ENCODE data around the gene KLK1. TPM values are rescaled to one million over a fixed set of nuclear protein-coding genes. Genes with fewer than 3 reads are reported as not detected.
"Not testable (repeated sequence)": the region's sequence is repeated elsewhere in the genome, so short reads cannot be mapped to it uniquely, and the experiment has no call there.

Gene KLK1
- total RNA-seq, 1 experiment from 2014 or later, result not detected

GRCh38 chr19:50770164-50770563, 53.4 kb downstream of the KLK1 start, which contains the start of gene GPR32:
Gene GPR32, plus strand, starts transcription at chr19:50770464. Its CDS starts 137 bp downstream, at chr19:50770601.
- DNase-seq (ENCODE audit: low read depth), result not testable (repeated sequence)

Other genes with a start within 250 kb of the KLK1 start
- not detected in 2 replicates for gene SYT3, start 183.9 kb downstream of the KLK1 start, total RNA-seq (2014; rRNA removed; shearing (Covaris generic))
- 1.0 and 4.9 TPM in 2 replicates for gene C19orf81, start 174.3 kb downstream of the KLK1 start, total RNA-seq (2014; rRNA removed; shearing (Covaris generic))
- 0.15 TPM in 2 replicates for gene SHANK1, start 104.0 kb downstream of the KLK1 start, total RNA-seq (2014; rRNA removed; shearing (Covaris generic))
- gene CLEC11A, start 100.4 kb downstream of the KLK1 start, total RNA-seq (2014; rRNA removed; shearing (Covaris generic)), result 6.1 and 10.0 TPM in 2 replicates
- not detected in 2 replicates for gene GPR32, start 53.3 kb downstream of the KLK1 start, total RNA-seq (2014; rRNA removed; shearing (Covaris generic))
- not detected in 2 replicates for gene ACP4, start 33.4 kb downstream of the KLK1 start, total RNA-seq (2014; rRNA removed; shearing (Covaris generic))
- not detected in 2 replicates for gene KLK15, start 9.8 kb upstream of the KLK1 start, total RNA-seq (2014; rRNA removed; shearing (Covaris generic))
- gene KLK3, start 31.1 kb upstream of the KLK1 start, total RNA-seq (2014; rRNA removed; shearing (Covaris generic)), result not detected in 2 replicates
- gene KLK2, start 49.7 kb upstream of the KLK1 start, total RNA-seq (2014; rRNA removed; shearing (Covaris generic)), result not detected in 2 replicates
- not detected in 2 replicates for gene KLK4, start 87.6 kb upstream of the KLK1 start, total RNA-seq (2014; rRNA removed; shearing (Covaris generic))
- gene KLK5, start 129.3 kb upstream of the KLK1 start, total RNA-seq (2014; rRNA removed; shearing (Covaris generic)), result not detected in 2 replicates
- gene KLK6, start 145.8 kb upstream of the KLK1 start, total RNA-seq (2014; rRNA removed; shearing (Covaris generic)), result 0.74 TPM in 1 of 2 replicates, not detected in the other
- gene KLK7, start 160.1 kb upstream of the KLK1 start, total RNA-seq (2014; rRNA removed; shearing (Covaris generic)), result not detected in 2 replicates
- gene KLK8, start 177.8 kb upstream of the KLK1 start, total RNA-seq (2014; rRNA removed; shearing (Covaris generic)), result not detected in 2 replicates
- gene KLK10, start 195.9 kb upstream of the KLK1 start, total RNA-seq (2014; rRNA removed; shearing (Covaris generic)), result not detected in 2 replicates
- not detected in 2 replicates for gene KLK11, start 202.8 kb upstream of the KLK1 start, total RNA-seq (2014; rRNA removed; shearing (Covaris generic))
- gene KLK12, start 211.2 kb upstream of the KLK1 start, total RNA-seq (2014; rRNA removed; shearing (Covaris generic)), result not detected in 2 replicates
- not detected in 2 replicates for gene KLK13, start 241.3 kb upstream of the KLK1 start, total RNA-seq (2014; rRNA removed; shearing (Covaris generic))

All from M059J (cell line).